Progenitor cell of endocrine pancreas (in vitro differentiated cells): ENCODE measurements around the gene ZNF222. TPM values are rescaled to one million over a fixed set of nuclear protein-coding genes. Genes with fewer than 3 reads are reported as not detected.

ENCODE experiments used
- DNase-seq: peaks from one replicate; pipeline ENCODE4 v3.0.0; 2021; ENCODE audit warnings: low spot score; ENCODE audit not compliant: unreplicated experiment
- H3K27ac Mint-ChIP-seq: 2 replicates; pipeline ENCODE4 v1.8.0; 2021; ENCODE audit warnings: mild to moderate bottlenecking, moderate library complexity, mixed read lengths
- H3K27me3 Mint-ChIP-seq: 2 replicates; pipeline ENCODE4 v1.8.0; 2021; ENCODE audit warnings: mixed read lengths
- H3K36me3 Mint-ChIP-seq: 2 replicates; pipeline ENCODE4 v1.8.0; 2022; ENCODE audit warnings: mixed read lengths; ENCODE audit not compliant: insufficient read depth
- H3K4me1 Mint-ChIP-seq: 2 replicates; pipeline ENCODE4 v1.8.0; 2021; ENCODE audit warnings: low read depth, mixed read lengths
- H3K4me3 Mint-ChIP-seq: 2 replicates; pipeline ENCODE4 v1.8.0; 2021; ENCODE audit warnings: low read depth, mild to moderate bottlenecking, moderate library complexity, mixed read lengths
- H3K9me3 Mint-ChIP-seq: 2 replicates; pipeline ENCODE4 v1.8.0; 2021; ENCODE audit warnings: low read depth, mixed read lengths
- CTCF ChIP-seq: fragments of 200-600 bp; sonication (generic); IDR thresholded peaks from one replicate; pipeline ENCODE4 v1.5.0; 2021; ENCODE audit warnings: antibody characterized with exemption, mild to moderate bottlenecking; ENCODE audit not compliant: unreplicated experiment
- long read RNA-seq: library from polyadenylated mRNA; unstranded; transcript quantifications from one replicate; pipeline ENCODE4 v2.0.0, GENCODE V29; 2020
- total RNA-seq: library from RNA; stranded (reverse); gene quantifications from 2 replicates; pipeline ENCODE4 v1.2.1, GENCODE V29; 2021

ZNF222 gene
- 10.0 and 10.4 TPM in 2 replicates for total RNA-seq
- long read RNA-seq, transcript ZNF222-202 (4 exons, 1,595 nt) = major isoform, 40 of 53 reads
- long read RNA-seq, partial matches to known transcripts = 2 of 53 reads
- long read RNA-seq, other reads (novel, unspliced or antisense) = 11 of 53 reads

GRCh38 chr19:44025217-44025936 lies at the start of gene ZNF222:
Gene ZNF222 (plus strand): TSS chr19:44025379. CDS start chr19:44025437, 58 bp downstream.
- peak; percentile 43 for DNase-seq
- H3K27me3 Mint-ChIP-seq = peaks cover 18% of the 10 kb centered on the region
- no peak for TF ChIP-seq CTCF
- peak within 1 kb of the TSS; percentile 98 for H3K4me3 Mint-ChIP-seq
- H3K27ac Mint-ChIP-seq = peak within 1 kb of the TSS; percentile 98
- H3K9me3 Mint-ChIP-seq = peaks cover 19% of the 10 kb centered on the region
- peaks cover 41% of the 10 kb centered on the region for H3K36me3 Mint-ChIP-seq
- peaks cover 15% of the 10 kb centered on the region for H3K4me1 Mint-ChIP-seq

GRCh38 chr19:43976732-43977131 lies 48.4 kb upstream of the ZNF222 start:
- peaks cover 73% of the 10 kb centered on the region for H3K9me3 Mint-ChIP-seq
- peaks cover 53% of the 10 kb centered on the region for H3K36me3 Mint-ChIP-seq
- H3K27ac Mint-ChIP-seq = no peak overlapping the region
- H3K27me3 Mint-ChIP-seq = no peaks in the 10 kb centered on the region
- no peak overlapping the region for H3K4me3 Mint-ChIP-seq
- no peaks in the 10 kb centered on the region for H3K4me1 Mint-ChIP-seq
- no peak for DNase-seq
- TF ChIP-seq CTCF = no peak

GRCh38 chr19:43983544-43983911 lies 41.7 kb upstream of the ZNF222 start:
- Mint-ChIP-seq H3K4me1 (peaks cover 4% of the 10 kb centered on the region), H3K9me3 (peaks cover 29% of the 10 kb centered on the region), H3K4me3 (peak overlapping the region; percentile 66), H3K27me3 (no peaks in the 10 kb centered on the region), H3K27ac (no peak overlapping the region), H3K36me3 (peaks cover 12% of the 10 kb centered on the region)
- DNase-seq = no peak
- TF ChIP-seq CTCF = no peak

GRCh38 chr19:43983912-43984686 lies 41.1 kb upstream of the ZNF222 start, which contains the start of gene ZNF155:
Gene ZNF155 (plus strand): TSS chr19:43984188. CDS start chr19:43988544, 4,356 bp downstream.
- no peak for TF ChIP-seq CTCF
- Mint-ChIP-seq H3K36me3 (peaks cover 14% of the 10 kb centered on the region), H3K4me3 (peak within 1 kb of the TSS; percentile 99), H3K27ac (peak within 1 kb of the TSS; percentile 97), H3K9me3 (peaks cover 24% of the 10 kb centered on the region), H3K27me3 (no peaks in the 10 kb centered on the region), H3K4me1 (peaks cover 4% of the 10 kb centered on the region)
- DNase-seq = peak; percentile 68

- H3K27ac Mint-ChIP-seq = peak overlapping the region; percentile 84
- peak overlapping the region; percentile 99 for H3K4me3 Mint-ChIP-seq
- peaks cover 23% of the 10 kb centered on the region for H3K9me3 Mint-ChIP-seq
Measured at GRCh38 chr19:43984687-43985000, 40.5 kb upstream of the ZNF222 start.

More at GRCh38 chr19:43984687-43985000, 40.5 kb upstream of the ZNF222 start:
- Mint-ChIP-seq H3K27me3 (no peaks in the 10 kb centered on the region), H3K4me1 (peaks cover 4% of the 10 kb centered on the region), H3K36me3 (peaks cover 18% of the 10 kb centered on the region)
- TF ChIP-seq CTCF = no peak
- no peak for DNase-seq
